H9 (cell line): ENCODE results near the gene RMI1. TPM values are rescaled to one million over a fixed set of nuclear protein-coding genes. Genes with fewer than 3 reads are reported as not detected.

ENCODE experiments used
- DNase-seq: peaks from one replicate; pipeline ENCODE4 v3.0.0-alpha.2; 2017
- H2AFZ ChIP-seq: one replicate; pipeline ENCODE4 v1.6.1; 2013; ENCODE audit warnings: mild to moderate bottlenecking, low read length, control low read depth, moderate library complexity
- H2AK5ac ChIP-seq: 2 replicates; pipeline ENCODE4 v1.6.1; 2013; ENCODE audit warnings: low read length, control low read depth, mixed read lengths; ENCODE audit not compliant: insufficient read length
- H2BK120ac ChIP-seq: one replicate; pipeline ENCODE4 v1.6.1; 2013; ENCODE audit warnings: low read depth, mild to moderate bottlenecking, low read length, control low read depth, inconsistent platforms; ENCODE audit not compliant: poor library complexity, severe bottlenecking
- H2BK12ac ChIP-seq: 2 replicates; pipeline ENCODE4 v1.6.1; 2013; ENCODE audit warnings: low read length, control low read depth, mixed read lengths, low read depth; ENCODE audit not compliant: insufficient read length
- H2BK15ac ChIP-seq: 2 replicates; pipeline ENCODE4 v1.6.1; 2013; ENCODE audit warnings: low read depth, low read length, control low read depth
- H2BK20ac ChIP-seq: one replicate; pipeline ENCODE4 v1.6.1; 2013; ENCODE audit warnings: low read depth, mild to moderate bottlenecking, low read length, control low read depth, inconsistent platforms; ENCODE audit not compliant: poor library complexity, severe bottlenecking
- H2BK5ac ChIP-seq: 2 replicates; pipeline ENCODE4 v1.6.1; 2013; ENCODE audit warnings: low read length, control low read depth, mixed read lengths; ENCODE audit not compliant: insufficient read length
- H3K14ac ChIP-seq: 2 replicates; pipeline ENCODE4 v1.6.1; 2013; ENCODE audit warnings: low read length, control low read depth; ENCODE audit not compliant: insufficient read depth
- H3K18ac ChIP-seq: 2 replicates; pipeline ENCODE4 v1.6.1; 2013; ENCODE audit warnings: low read depth, mild to moderate bottlenecking, mixed read lengths, low read length, control low read depth; ENCODE audit not compliant: insufficient read length
- H3K23ac ChIP-seq: 2 replicates; pipeline ENCODE4 v1.6.1; 2013; ENCODE audit warnings: low read length, control low read depth, mixed read lengths, low read depth; ENCODE audit not compliant: insufficient read length
- H3K23me2 ChIP-seq: 2 replicates; pipeline ENCODE4 v1.6.1; 2013; ENCODE audit warnings: low read depth, mild to moderate bottlenecking, mixed read lengths, low read length, control low read depth; ENCODE audit not compliant: insufficient read length, poor library complexity, severe bottlenecking
- H3K27ac ChIP-seq: 2 replicates; pipeline ENCODE4 v1.5.1; 2013; ENCODE audit warnings: low read length, control low read depth, mixed read lengths, low read depth; ENCODE audit not compliant: insufficient read length
- H3K27me3 ChIP-seq: 2 replicates; pipeline ENCODE4 v1.6.1; 2013; ENCODE audit warnings: low read length, control low read depth, inconsistent platforms; ENCODE audit not compliant: insufficient read depth
- H3K4ac ChIP-seq: 2 replicates; pipeline ENCODE4 v1.6.1; 2013; ENCODE audit warnings: low read depth, mild to moderate bottlenecking, control low read depth, inconsistent platforms, low read length, moderate library complexity
- H3K4me1 ChIP-seq: 2 replicates; pipeline ENCODE4 v1.6.1; 2013; ENCODE audit warnings: low read length, control low read depth, inconsistent platforms; ENCODE audit not compliant: insufficient read depth
- H3K4me2 ChIP-seq: 2 replicates; pipeline ENCODE4 v1.6.1; 2013; ENCODE audit warnings: low read length, control low read depth, mixed read lengths; ENCODE audit not compliant: insufficient read length, insufficient read depth
- H3K56ac ChIP-seq: 2 replicates; pipeline ENCODE4 v1.6.1; 2013; ENCODE audit warnings: low read depth, mild to moderate bottlenecking, mixed read lengths, low read length, control low read depth; ENCODE audit not compliant: insufficient read length
- H3K79me1 ChIP-seq: 2 replicates; pipeline ENCODE4 v1.6.1; 2013; ENCODE audit warnings: low read depth, mild to moderate bottlenecking, moderate library complexity, low read length, control low read depth, inconsistent platforms; ENCODE audit not compliant: insufficient read depth, poor library complexity, severe bottlenecking
- H3K79me2 ChIP-seq: 2 replicates; pipeline ENCODE4 v1.6.1; 2013; ENCODE audit warnings: low read length, control low read depth, inconsistent platforms; ENCODE audit not compliant: insufficient read depth
- H3K9ac ChIP-seq: 2 replicates; pipeline ENCODE4 v1.6.1; 2013; ENCODE audit warnings: low read length, control low read depth, mixed read lengths; ENCODE audit not compliant: insufficient read length; ENCODE audit errors: extremely low read depth
- H3K9me3 ChIP-seq: one replicate; pipeline ENCODE4 v1.6.1; 2013; ENCODE audit warnings: low read depth, low read length, inconsistent platforms; ENCODE audit not compliant: control insufficient read depth
- H3T11ph ChIP-seq: one replicate; pipeline ENCODE4 v1.6.1; 2013; ENCODE audit warnings: mild to moderate bottlenecking, low read length, control low read depth, inconsistent platforms
- H4K20me1 ChIP-seq: one replicate; pipeline ENCODE4 v1.6.1; 2013; ENCODE audit not compliant: control insufficient read depth, insufficient read length, insufficient read depth
- H4K5ac ChIP-seq: 2 replicates; pipeline ENCODE4 v1.6.1; 2013; ENCODE audit warnings: low read depth, mild to moderate bottlenecking, mixed read lengths, low read length, control low read depth; ENCODE audit not compliant: insufficient read length
- H4K8ac ChIP-seq: replicated peaks from 2 replicates; pipeline ENCODE4 v1.6.1; 2013; ENCODE audit warnings: low read length, control low read depth, mixed read lengths, low read depth; ENCODE audit not compliant: insufficient read length
- H4K91ac ChIP-seq: 2 replicates; pipeline ENCODE4 v1.6.1; 2013; ENCODE audit warnings: low read depth, mild to moderate bottlenecking, moderate library complexity, mixed read lengths, low read length, control low read depth; ENCODE audit not compliant: insufficient read length
- H3K27ac Mint-ChIP-seq, 3 experiments: 2 replicates in 2 of 3; 3 replicates in 1 of 3; pipeline ENCODE4 v1.8.0; 2020 to 2021; ENCODE audit warnings: mixed read lengths in 3 of 3, mild to moderate bottlenecking in 1 of 3, moderate library complexity in 1 of 3
- H3K27me3 Mint-ChIP-seq: 2 replicates; pipeline ENCODE4 v1.8.0; 2021; ENCODE audit warnings: low read depth, mild to moderate bottlenecking, moderate library complexity, mixed read lengths
- H3K36me3 Mint-ChIP-seq, 3 experiments: 2 replicates in 2 of 3; 3 replicates in 1 of 3; pipeline ENCODE4 v1.8.0; 2020 to 2021; ENCODE audit warnings: low read depth in 3 of 3, mixed read lengths in 3 of 3; ENCODE audit not compliant: insufficient read depth in 1 of 3
- H3K4me1 Mint-ChIP-seq, 2 experiments: 2 replicates each; pipeline ENCODE4 v1.8.0; 2020; ENCODE audit warnings: mixed read lengths in 2 of 2
- H3K4me3 Mint-ChIP-seq, 2 experiments: 2 replicates in 1 of 2; 3 replicates in 1 of 2; pipeline ENCODE4 v1.8.0; 2020 to 2021; ENCODE audit warnings: mild to moderate bottlenecking in 2 of 2, mixed read lengths in 2 of 2, moderate library complexity in 1 of 2
- H3K9me3 Mint-ChIP-seq, 2 experiments: 2 replicates in 1 of 2; 3 replicates in 1 of 2; pipeline ENCODE4 v1.8.0; 2020; ENCODE audit warnings: mild to moderate bottlenecking in 2 of 2, mixed read lengths in 2 of 2, moderate library complexity in 1 of 2
- total RNA-seq: library from RNA; stranded (reverse); gene quantifications from 2 replicates; pipeline ENCODE4 v1.2.1, GENCODE V29; 2021
- TF ChIP-seq, protein P1 (sequence below): fragments of 200-600 bp; sonication (generic); conservative IDR thresholded peaks from 3 replicates; pipeline ENCODE4 v1.8.0; 2021; ENCODE audit warnings: antibody characterized with exemption, mild to moderate bottlenecking

Gene RMI1
- total RNA-seq, 1 experiment from 2014 or later, result 22.4 TPM

DNA sequence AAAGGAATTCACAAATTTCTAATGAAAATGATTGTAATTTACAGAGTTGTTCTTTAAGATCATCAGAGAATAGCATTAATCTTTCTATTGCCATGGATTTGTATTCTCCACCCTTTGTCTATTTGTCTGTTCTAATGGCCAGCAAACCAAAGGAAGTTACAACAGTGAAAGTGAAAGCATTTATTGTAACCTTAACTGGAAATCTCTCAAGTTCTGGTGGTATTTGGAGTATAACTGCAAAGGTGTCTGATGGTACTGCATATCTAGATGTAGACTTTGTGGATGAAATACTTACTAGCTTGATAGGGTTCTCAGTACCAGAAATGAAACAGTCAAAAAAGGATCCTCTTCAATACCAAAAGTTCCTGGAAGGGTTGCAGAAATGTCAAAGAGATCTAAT is 21.7 kb downstream of the RMI1 start:
- H3K27me3 Mint-ChIP-seq, result no peaks in the 10 kb centered on the region
- no peak overlapping the region for H3K4me2 ChIP-seq

More for the DNA sequence above, 21.7 kb downstream of the RMI1 start:
- Mint-ChIP-seq H3K27ac (no peak overlapping the region), H3K36me3 (peaks cover 3 to 26% (median 18%) of the 10 kb centered on the region in 3 experiments; a peak in 6 of 7 replicates), H3K4me1 (no peaks in the 10 kb centered on the region), H3K4me3 (no peak overlapping the region), H3K9me3 (no peaks in the 10 kb centered on the region; a peak in 1 of 5 replicates)
- Histone ChIP-seq H2AK5ac (no peak overlapping the region), H3K14ac (no peak overlapping the region), H4K20me1 (no peaks in the 10 kb centered on the region), H2BK5ac (no peak overlapping the region), H4K8ac (no peak overlapping the region), H3K27ac (no peak overlapping the region), H3K23me2 (no peaks in the 10 kb centered on the region), H4K91ac (no peak overlapping the region), H3K56ac (no peak overlapping the region), H2BK20ac (no peak overlapping the region), H2BK12ac (no peak overlapping the region), H3K27me3 (no peaks in the 10 kb centered on the region), H4K5ac (no peak overlapping the region), H3K79me1 (no peaks in the 10 kb centered on the region), H3K4ac (no peak overlapping the region), H3K23ac (no peak overlapping the region), H2BK120ac (no peak overlapping the region), H2BK15ac (no peak overlapping the region), H3K79me2 (no peaks in the 10 kb centered on the region), H3K9me3 (no peaks in the 10 kb centered on the region), H3K4me1 (no peaks in the 10 kb centered on the region), H3K18ac (no peak overlapping the region), H3T11ph (no peak overlapping the region), H3K9ac (no peak overlapping the region), H2AFZ (no peak overlapping the region)
- no peak for DNase-seq
- TF ChIP-seq, protein P1, sequence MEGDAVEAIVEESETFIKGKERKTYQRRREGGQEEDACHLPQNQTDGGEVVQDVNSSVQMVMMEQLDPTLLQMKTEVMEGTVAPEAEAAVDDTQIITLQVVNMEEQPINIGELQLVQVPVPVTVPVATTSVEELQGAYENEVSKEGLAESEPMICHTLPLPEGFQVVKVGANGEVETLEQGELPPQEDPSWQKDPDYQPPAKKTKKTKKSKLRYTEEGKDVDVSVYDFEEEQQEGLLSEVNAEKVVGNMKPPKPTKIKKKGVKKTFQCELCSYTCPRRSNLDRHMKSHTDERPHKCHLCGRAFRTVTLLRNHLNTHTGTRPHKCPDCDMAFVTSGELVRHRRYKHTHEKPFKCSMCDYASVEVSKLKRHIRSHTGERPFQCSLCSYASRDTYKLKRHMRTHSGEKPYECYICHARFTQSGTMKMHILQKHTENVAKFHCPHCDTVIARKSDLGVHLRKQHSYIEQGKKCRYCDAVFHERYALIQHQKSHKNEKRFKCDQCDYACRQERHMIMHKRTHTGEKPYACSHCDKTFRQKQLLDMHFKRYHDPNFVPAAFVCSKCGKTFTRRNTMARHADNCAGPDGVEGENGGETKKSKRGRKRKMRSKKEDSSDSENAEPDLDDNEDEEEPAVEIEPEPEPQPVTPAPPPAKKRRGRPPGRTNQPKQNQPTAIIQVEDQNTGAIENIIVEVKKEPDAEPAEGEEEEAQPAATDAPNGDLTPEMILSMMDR, result no peak
